Upper lobe of left lung (tissue), 6 donors: Measurements from ENCODE around the gene XBP1. TPM values are rescaled to one million over a fixed set of nuclear protein-coding genes. Genes with fewer than 3 reads are reported as not detected.

Source experiments
- ATAC-seq, 2 donors: fragments of 200-7000 bp; cut with Tn5 transposase; one replicate each; pipeline ENCODE4 v1.9.1; 2022; ENCODE audit warnings: mild to moderate bottlenecking in 2 of 2, moderate library complexity in 2 of 2; ENCODE audit not compliant: low FRiP score in 2 of 2
- DNase-seq, 2 donors: peaks; one replicate each; pipeline ENCODE4 v3.0.0-alpha.2; 2019 to 2020
- H3K27ac ChIP-seq, 4 donors: fragments of 200-600 bp; sonication (generic); one replicate each; pipeline ENCODE4 v1.5.1; 2016 to 2019
- H3K27me3 ChIP-seq, 4 donors: fragments of 200-600 bp; sonication (generic); one replicate each; pipeline ENCODE4 v1.5.1; 2017 to 2019
- H3K36me3 ChIP-seq, 4 donors: fragments of 200-600 bp; sonication (generic); one replicate each; pipeline ENCODE4 v1.5.1; 2016 to 2019
- H3K4me1 ChIP-seq, 4 donors: fragments of 200-600 bp; sonication (generic); one replicate each; pipeline ENCODE4 v1.5.1; 2018 to 2019
- H3K4me3 ChIP-seq, 4 donors: fragments of 200-600 bp; sonication (generic); one replicate each; pipeline ENCODE4 v1.5.1; 2017 to 2019; ENCODE audit warnings: mild to moderate bottlenecking in 2 of 4, moderate library complexity in 1 of 4
- H3K9me3 ChIP-seq, 4 donors: fragments of 200-600 bp; sonication (generic); one replicate each; pipeline ENCODE4 v1.5.1; 2018 to 2019
- EP300 ChIP-seq, 4 donors: sonication (generic); formaldehyde crosslinking; IDR thresholded peaks; one replicate each; pipeline ENCODE4 v1.5.1; 2017; ENCODE audit warnings: antibody characterized with exemption in 4 of 4, control low read depth in 2 of 4
- POLR2A ChIP-seq, 4 donors: fragments of 450-650 bp; IDR thresholded peaks; one replicate each; pipeline ENCODE4 v1.5.1; 2016 to 2017; ENCODE audit warnings: antibody characterized with exemption in 4 of 4, mild to moderate bottlenecking in 2 of 4
- POLR2AphosphoS5 ChIP-seq, 2 donors: sonication (generic); formaldehyde crosslinking; IDR thresholded peaks; one replicate each; pipeline ENCODE4 v1.5.1; 2017; ENCODE audit warnings: antibody characterized with exemption in 2 of 2
- WGBS, 2 donors: methylation state at CpG; one replicate each; pipeline ENCODE4 v1.1.5; 2017 to 2018; 5-methylcytosine and 5-hydroxymethylcytosine counted together
- total RNA-seq, 6 donors: library from RNA; depleted of rRNA in 4 of 6; stranded (reverse); fragments of >200 nt in 4 of 6; gene quantifications; one replicate each; pipeline versions ENCODE4 v1.1.0 to v1.2.1, GENCODE V29; 2016 to 2021
- TF ChIP-seq, protein P1 (sequence below), 6 experiments: fragments of 450-650 bp in 4 of 6; fragments of 200-600 bp in 2 of 6; sonication (generic) in 2 of 6; IDR thresholded peaks; one replicate each; pipeline ENCODE4 v1.5.1; 2016 to 2019; ENCODE audit warnings: antibody characterized with exemption in 6 of 6
- donor health status: DM: no; HTN: no; CAD: no; lungs with moderate emphysema.
- donor health status: DM: no; HTN: yes; CAD: no; lungs with severe emphysema.

Gene XBP1
- total RNA-seq, 6 donors from 2014 or later: 208 to 377 (median 279) TPM

DNA sequence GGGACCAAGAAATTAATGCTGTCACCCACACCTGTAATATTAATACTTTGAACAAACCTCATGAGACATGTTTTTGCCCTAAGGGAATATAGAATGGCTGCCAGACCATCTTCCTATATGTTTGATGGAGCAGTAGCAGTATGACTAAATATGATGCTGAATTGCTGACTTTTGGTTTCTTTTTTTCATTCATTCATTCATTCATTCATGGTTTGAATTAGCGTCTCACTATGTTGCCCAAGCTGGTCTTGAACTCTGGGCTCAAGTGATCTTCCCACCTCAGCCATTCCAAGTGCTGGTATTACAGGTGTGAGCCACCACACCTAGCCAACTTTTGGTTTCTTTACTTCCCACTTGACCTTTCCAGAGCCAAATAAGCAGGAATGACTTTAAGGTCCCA lies 20.1 kb downstream of the XBP1 start:
- Histone ChIP-seq H3K4me3 (no peak overlapping the region), H3K36me3 (peaks cover 5 to 66% (median 32%) of the 10 kb centered on the region in 4 donors), H3K4me1 (peaks cover 25 to 75% (median 36%) of the 10 kb centered on the region in 4 donors), H3K9me3 (no peaks in the 10 kb centered on the region), H3K27me3 (no peaks in the 10 kb centered on the region), H3K27ac (peak overlapping the region in 1 of 4 donors; percentile 40)
- DNase-seq (no peak), ATAC-seq (no peak)
- WGBS, 2 donors: 84 to 87% methylated on average over 1 of the region's 1 CpG
- TF ChIP-seq EP300 (IDR thresholded peaks at IDR 0.05): no peak

DNA sequence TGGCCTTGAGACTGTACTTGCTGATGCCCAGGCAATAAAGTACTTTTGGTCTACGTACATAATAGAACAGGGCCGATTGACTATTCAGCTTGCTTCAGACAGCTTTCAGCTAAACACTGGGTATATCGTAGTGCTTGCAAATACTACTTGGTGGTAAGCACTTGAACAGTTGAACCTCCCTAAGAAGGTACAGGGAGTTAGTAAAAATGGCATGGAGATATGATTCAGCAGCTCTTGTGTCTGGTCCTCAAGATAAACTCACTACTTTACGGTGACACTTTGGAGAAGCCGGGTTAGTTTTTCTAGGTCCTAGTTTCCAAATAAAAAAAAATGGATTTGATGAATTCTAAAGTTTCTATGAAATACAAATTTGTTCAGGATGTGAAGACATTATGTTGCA lies 20.5 kb downstream of the XBP1 start:
- TF ChIP-seq EP300 (IDR thresholded peaks at IDR 0.05) (no peak), POLR2A (IDR thresholded peaks at IDR 0.05) (no peak), POLR2AphosphoS5 (IDR thresholded peaks at IDR 0.05) (no peak)
- TF ChIP-seq, protein P1, sequence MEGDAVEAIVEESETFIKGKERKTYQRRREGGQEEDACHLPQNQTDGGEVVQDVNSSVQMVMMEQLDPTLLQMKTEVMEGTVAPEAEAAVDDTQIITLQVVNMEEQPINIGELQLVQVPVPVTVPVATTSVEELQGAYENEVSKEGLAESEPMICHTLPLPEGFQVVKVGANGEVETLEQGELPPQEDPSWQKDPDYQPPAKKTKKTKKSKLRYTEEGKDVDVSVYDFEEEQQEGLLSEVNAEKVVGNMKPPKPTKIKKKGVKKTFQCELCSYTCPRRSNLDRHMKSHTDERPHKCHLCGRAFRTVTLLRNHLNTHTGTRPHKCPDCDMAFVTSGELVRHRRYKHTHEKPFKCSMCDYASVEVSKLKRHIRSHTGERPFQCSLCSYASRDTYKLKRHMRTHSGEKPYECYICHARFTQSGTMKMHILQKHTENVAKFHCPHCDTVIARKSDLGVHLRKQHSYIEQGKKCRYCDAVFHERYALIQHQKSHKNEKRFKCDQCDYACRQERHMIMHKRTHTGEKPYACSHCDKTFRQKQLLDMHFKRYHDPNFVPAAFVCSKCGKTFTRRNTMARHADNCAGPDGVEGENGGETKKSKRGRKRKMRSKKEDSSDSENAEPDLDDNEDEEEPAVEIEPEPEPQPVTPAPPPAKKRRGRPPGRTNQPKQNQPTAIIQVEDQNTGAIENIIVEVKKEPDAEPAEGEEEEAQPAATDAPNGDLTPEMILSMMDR (IDR thresholded peaks at IDR 0.05): no peak
- no peak for DNase-seq
- ATAC-seq: no peak
- H3K4me1 ChIP-seq: peaks cover 25 to 74% (median 38%) of the 10 kb centered on the region in 4 donors
- WGBS, 2 donors: 59 to 69% methylated on average over 5 of the region's 5 CpGs
- no peaks in the 10 kb centered on the region for H3K9me3 ChIP-seq
- peaks cover 5 to 64% (median 30%) of the 10 kb centered on the region in 4 donors for H3K36me3 ChIP-seq
- H3K27ac ChIP-seq: peak overlapping the region in 2 of 4 donors; percentile 38 to 40
- no peaks in the 10 kb centered on the region for H3K27me3 ChIP-seq
- H3K4me3 ChIP-seq: no peak overlapping the region

- H3K27ac ChIP-seq: no peak overlapping the region
- no peak for ATAC-seq
These were observed 26.0 kb downstream of the XBP1 start for GRCh38 chr22:28774378-28774777.

GRCh38 chr22:28773461-28773867 lies 26.9 kb downstream of the XBP1 start:
- peak overlapping the region; percentile 96 to 100 (median 100) for H3K27ac ChIP-seq
- H3K27me3 ChIP-seq: no peaks in the 10 kb centered on the region
- H3K4me3 ChIP-seq: peak overlapping the region; percentile 59 to 95 (median 84)
- H3K9me3 ChIP-seq: no peaks in the 10 kb centered on the region
- peak in 1 of 4 donors; percentile 1 for TF ChIP-seq POLR2A (IDR thresholded peaks at IDR 0.05)
- TF ChIP-seq, protein P1 (IDR thresholded peaks at IDR 0.05): no peak
- no peak for DNase-seq
- ATAC-seq: peak in 1 of 2 donors; percentile 3
- WGBS, 2 donors: 1 to 2% methylated on average over 10 of the region's 10 CpGs
- H3K36me3 ChIP-seq: peaks cover 2 to 30% (median 7%) of the 10 kb centered on the region in 4 donors
- peaks cover 21 to 43% (median 25%) of the 10 kb centered on the region in 4 donors for H3K4me1 ChIP-seq

More at GRCh38 chr22:28774378-28774777, 26.0 kb downstream of the XBP1 start:
- TF ChIP-seq, protein P1 (IDR thresholded peaks at IDR 0.05): no peak
- TF ChIP-seq EP300 (IDR thresholded peaks at IDR 0.05) (no peak), POLR2A (IDR thresholded peaks at IDR 0.05) (no peak), POLR2AphosphoS5 (IDR thresholded peaks at IDR 0.05) (no peak)
- Histone ChIP-seq H3K9me3 (no peaks in the 10 kb centered on the region), H3K4me3 (peak overlapping the region in 1 of 4 donors; percentile 93), H3K4me1 (peaks cover 24 to 52% (median 27%) of the 10 kb centered on the region in 4 donors), H3K36me3 (peaks cover 2 to 30% (median 7%) of the 10 kb centered on the region in 4 donors), H3K27me3 (no peaks in the 10 kb centered on the region)
- DNase-seq: no peak
- 71 to 80% methylated on average over 1 of the region's 1 CpG for WGBS, 2 donors

GRCh38 chr22:28772633-28773460 lies 27.5 kb downstream of the XBP1 start, which contains the start of gene CCDC117:
CCDC117 (plus strand) TSS chr22:28772695; CDS start chr22:28772850, 155 bp downstream.
- DNase-seq: peak; percentile 93 to 97
- Histone ChIP-seq H3K36me3 (peaks cover 1 to 26% (median 5%) of the 10 kb centered on the region in 4 donors), H3K4me1 (peaks cover 18 to 40% (median 25%) of the 10 kb centered on the region in 4 donors), H3K9me3 (no peaks in the 10 kb centered on the region), H3K27ac (peak within 1 kb of the TSS; percentile 96 to 100 (median 100)), H3K4me3 (peak within 1 kb of the TSS; percentile 74 to 95 (median 94)), H3K27me3 (no peaks in the 10 kb centered on the region)
- 0% methylated on average over 26 to 30 of the region's 92 CpGs for WGBS, 2 donors
- peak; percentile 95 to 98 for ATAC-seq
- TF ChIP-seq POLR2A (IDR thresholded peaks at IDR 0.05) (peak in 3 of 4 donors; percentile 74 to 94 (median 92)), EP300 (IDR thresholded peaks at IDR 0.05) (peak in 1 of 4 donors; percentile 24), POLR2AphosphoS5 (IDR thresholded peaks at IDR 0.05) (peak; percentile 89 to 98)
- TF ChIP-seq, protein P1 (IDR thresholded peaks at IDR 0.05): peak; percentile 39 to 86 (median 66)
